Brain microvascular endothelial cell (primary cell): ENCODE measurements around the gene SDK1.

Experiments
- DNase-seq: peaks from one replicate; pipeline ENCODE4 v3.0.0-alpha.2; 2020
- H3K27ac ChIP-seq: fragments of 250-450 bp; sonication (Bioruptor Pico); 2 replicates; pipeline ENCODE4 v1.5.1; 2020; ENCODE audit warnings: mild to moderate bottlenecking, moderate library complexity
- H3K27me3 ChIP-seq: fragments of 250-450 bp; sonication (Bioruptor Pico); replicated peaks from 2 replicates; pipeline ENCODE4 v1.5.1; 2020; ENCODE audit warnings: mild to moderate bottlenecking
- H3K36me3 ChIP-seq: fragments of 250-450 bp; sonication (Bioruptor Pico); replicated peaks from 2 replicates; pipeline ENCODE4 v1.5.1; 2020; ENCODE audit warnings: mild to moderate bottlenecking
- H3K4me3 ChIP-seq: 2 replicates; pipeline ENCODE4 v1.5.1; 2011; ENCODE audit warnings: low read depth, mild to moderate bottlenecking, control low read depth, low read length, moderate library complexity
- in situ Hi-C: cut with HindIII; loops from 2 replicates; pipeline ENCODE4 v1.10.0; 2017; ENCODE audit warnings: low sequenced_read_pairs, low pct_ligation_motif_present
- TF ChIP-seq, protein P1 (sequence below): IDR thresholded peaks from 2 replicates; pipeline ENCODE4 v1.5.1; 2011; ENCODE audit warnings: low read depth, mild to moderate bottlenecking, moderate library complexity, low read length, control low read depth, inconsistent platforms; ENCODE audit errors: missing control alignments

Gene SDK1

DNA sequence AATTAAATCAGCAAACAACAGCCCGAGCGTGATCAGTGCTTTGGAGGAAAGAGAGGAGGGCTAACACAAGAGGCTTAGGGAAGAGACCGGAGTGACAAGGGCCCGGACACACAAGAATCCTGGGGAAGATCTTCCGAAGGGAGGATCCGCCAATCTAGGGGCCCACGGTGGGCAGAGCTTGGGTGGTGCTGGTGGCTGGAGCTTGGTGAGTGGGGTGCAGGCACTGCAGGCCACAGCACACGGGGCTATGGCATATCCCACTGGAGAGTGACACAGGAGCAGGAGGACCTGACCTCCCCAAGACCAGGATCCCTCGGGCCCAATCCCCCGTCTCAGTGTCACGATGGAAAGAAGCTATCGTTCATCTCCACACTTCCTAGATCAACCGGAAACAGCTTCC, 909.8 kb downstream of the SDK1 start:
- TF ChIP-seq, protein P1, sequence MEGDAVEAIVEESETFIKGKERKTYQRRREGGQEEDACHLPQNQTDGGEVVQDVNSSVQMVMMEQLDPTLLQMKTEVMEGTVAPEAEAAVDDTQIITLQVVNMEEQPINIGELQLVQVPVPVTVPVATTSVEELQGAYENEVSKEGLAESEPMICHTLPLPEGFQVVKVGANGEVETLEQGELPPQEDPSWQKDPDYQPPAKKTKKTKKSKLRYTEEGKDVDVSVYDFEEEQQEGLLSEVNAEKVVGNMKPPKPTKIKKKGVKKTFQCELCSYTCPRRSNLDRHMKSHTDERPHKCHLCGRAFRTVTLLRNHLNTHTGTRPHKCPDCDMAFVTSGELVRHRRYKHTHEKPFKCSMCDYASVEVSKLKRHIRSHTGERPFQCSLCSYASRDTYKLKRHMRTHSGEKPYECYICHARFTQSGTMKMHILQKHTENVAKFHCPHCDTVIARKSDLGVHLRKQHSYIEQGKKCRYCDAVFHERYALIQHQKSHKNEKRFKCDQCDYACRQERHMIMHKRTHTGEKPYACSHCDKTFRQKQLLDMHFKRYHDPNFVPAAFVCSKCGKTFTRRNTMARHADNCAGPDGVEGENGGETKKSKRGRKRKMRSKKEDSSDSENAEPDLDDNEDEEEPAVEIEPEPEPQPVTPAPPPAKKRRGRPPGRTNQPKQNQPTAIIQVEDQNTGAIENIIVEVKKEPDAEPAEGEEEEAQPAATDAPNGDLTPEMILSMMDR, result no peak

DNA sequence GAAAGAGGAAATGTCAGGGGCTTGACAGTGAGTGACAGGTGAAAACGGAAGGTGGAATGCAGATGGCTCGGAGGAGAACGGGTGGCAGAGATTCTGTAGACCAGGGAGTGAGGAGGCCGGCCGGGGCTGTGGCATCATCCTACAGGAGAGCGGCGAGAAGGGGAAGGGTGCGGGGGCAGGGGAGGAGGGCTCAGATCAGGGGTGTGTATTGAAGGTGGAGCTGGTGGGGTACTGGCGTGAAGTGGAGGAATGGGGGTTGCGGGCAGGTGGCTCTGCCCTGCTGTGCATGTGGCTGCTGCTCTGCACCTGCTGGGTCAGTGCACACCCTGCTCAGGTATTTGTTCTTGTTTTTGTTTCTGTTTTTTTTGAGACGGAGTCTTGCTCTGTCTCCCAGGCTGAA, 910.2 kb downstream of the SDK1 start:
- Histone ChIP-seq H3K27ac (no peak overlapping the region), H3K36me3 (no peaks in the 10 kb centered on the region), H3K4me3 (no peak overlapping the region), H3K27me3 (no peaks in the 10 kb centered on the region)
- in situ Hi-C loops, result no loop called here
- DNase-seq, result no peak
- TF ChIP-seq, protein P1, result no peak

More for the DNA sequence above, 909.8 kb downstream of the SDK1 start:
- H3K27me3 ChIP-seq, result no peaks in the 10 kb centered on the region
- H3K4me3 ChIP-seq, result no peak overlapping the region
- no peak for DNase-seq
- H3K36me3 ChIP-seq, result no peaks in the 10 kb centered on the region
- no peak overlapping the region for H3K27ac ChIP-seq
- in situ Hi-C loops, result no loop called here

DNA sequence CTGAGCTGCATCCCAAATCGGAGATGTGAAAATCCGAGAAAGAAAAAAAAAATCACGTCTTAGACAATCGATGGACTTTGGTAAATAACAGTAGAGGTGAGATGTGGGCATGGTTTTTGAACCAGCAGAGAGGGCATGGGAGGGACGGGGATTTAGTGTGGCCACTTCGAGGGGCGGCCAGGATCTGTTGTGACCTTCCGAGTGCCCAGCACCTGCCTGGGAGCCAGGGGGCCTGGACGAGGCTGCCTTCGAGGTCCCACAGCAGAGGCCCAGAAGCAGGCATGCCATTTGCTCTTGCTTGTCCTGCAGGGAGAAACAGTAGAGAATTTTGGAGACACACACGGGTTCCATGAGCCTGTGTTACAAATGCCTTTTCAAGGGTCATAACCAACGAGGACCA, 911.3 kb downstream of the SDK1 start:
- no peaks in the 10 kb centered on the region for H3K27me3 ChIP-seq
- DNase-seq, result no peak
- in situ Hi-C loops, result no loop called here
- H3K27ac ChIP-seq, result no peak overlapping the region
- H3K36me3 ChIP-seq, result no peaks in the 10 kb centered on the region
- no peak overlapping the region for H3K4me3 ChIP-seq
- TF ChIP-seq, protein P1, result no peak

DNA sequence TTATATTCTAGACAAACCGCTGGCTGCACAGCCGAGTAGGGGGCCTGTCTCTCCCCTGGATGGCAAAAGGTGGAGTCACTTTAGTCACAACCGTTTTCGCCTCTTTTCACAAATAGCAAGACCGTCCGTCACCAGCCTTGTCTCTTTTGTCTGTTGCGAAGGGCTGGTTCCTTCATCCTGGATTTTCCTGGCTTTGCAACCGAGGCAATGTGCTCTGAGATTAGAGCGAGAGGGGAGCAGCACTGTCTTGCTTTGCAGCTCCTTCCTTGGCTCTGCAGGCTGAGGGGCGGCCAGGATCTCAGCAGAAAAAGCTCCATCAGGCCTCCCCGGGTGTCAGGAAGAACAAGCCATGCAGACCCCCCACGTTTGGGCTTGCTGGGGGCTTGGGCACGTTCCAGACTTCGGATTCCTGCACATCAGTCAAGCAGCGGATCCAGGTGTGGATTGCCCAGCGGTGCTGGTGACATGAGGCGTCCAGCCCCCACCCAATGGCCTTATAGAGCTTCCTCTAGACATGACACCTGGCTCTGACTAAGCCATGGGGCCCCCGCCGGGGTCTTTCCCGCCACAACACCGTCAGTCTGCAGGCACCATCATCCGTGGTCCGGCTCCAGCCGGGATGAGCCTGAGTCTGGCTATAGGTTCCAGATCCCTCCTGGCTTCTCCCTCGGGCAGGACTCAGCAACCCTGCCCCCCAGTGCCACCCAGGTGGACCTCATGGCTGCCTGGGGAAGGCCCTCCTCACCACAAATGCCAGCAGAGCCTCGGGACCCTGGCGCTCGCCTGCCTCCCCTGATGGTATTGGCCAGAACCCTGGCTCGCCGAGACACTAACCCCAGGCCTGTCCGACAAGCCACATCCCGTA, 913.5 kb downstream of the SDK1 start:
- Histone ChIP-seq H3K27ac (no peak overlapping the region), H3K4me3 (no peak overlapping the region), H3K36me3 (no peaks in the 10 kb centered on the region), H3K27me3 (no peaks in the 10 kb centered on the region)
- DNase-seq, result no peak
- TF ChIP-seq, protein P1, result no peak
- in situ Hi-C loops, result no loop called here

DNA sequence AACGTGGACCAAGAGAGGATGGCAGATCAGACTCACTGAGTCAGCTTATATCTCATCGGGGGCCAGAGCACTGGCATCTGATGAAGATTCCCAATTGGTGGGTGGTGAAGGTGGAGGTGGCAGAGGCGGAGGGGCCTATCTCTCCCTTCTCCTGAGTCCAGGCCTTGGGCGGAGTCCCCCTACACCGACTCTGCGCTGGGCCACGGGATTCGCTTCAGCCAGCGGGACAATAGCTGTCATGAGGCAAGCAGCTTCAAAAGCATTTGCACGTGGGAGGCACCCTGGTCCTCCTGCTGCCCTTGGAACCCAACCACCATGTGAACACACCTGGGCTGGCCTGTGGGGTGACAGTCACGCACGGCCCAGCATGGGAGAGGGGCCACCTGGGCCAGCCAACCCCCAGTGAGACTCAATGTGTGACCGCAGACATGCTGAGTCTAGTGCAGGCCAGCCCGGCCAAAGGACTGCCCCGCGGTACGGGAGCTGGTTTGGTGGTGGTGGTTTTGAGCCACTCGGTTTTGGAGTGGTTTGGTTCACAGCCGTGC, 914.2 kb downstream of the SDK1 start:
- in situ Hi-C loops, result no loop called here
- TF ChIP-seq, protein P1, result no peak
- no peaks in the 10 kb centered on the region for H3K27me3 ChIP-seq
- H3K36me3 ChIP-seq, result no peaks in the 10 kb centered on the region
- no peak overlapping the region for H3K27ac ChIP-seq
- H3K4me3 ChIP-seq, result no peak overlapping the region
- no peak for DNase-seq
